ENCODE results near the gene PTPRK. TPM values are rescaled to one million over a fixed set of nuclear protein-coding genes. Genes with fewer than 3 reads are reported as not detected.

PTPRK gene
- total and polyA plus RNA-seq, 2 of the 13 experiments (the other 11 are each of a cell fraction or from before 2014, with no cell fraction given) = 43.6 to 98.3 TPM

DNA sequence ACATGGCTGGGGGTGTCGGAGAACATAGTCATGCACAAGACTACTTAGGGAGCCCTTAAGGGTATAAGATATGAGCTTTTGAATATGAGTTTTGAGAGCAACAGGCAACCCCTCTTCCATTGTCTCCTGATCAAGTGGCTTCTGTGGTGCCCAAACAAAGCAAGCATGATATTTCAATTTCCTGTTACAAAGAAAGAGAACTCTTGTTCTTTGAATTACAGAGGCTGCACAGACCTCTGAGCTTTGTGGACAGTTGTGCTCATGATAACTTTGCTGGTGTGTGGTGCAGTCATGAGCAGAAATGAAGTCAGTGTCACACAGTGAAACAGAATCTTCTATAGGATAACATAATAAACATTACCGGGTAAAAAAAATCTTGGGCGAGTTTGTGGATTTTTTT, 552.7 kb downstream of the PTPRK start:
- no peak overlapping the region for H2AFZ ChIP-seq (ENCODE audit: low read length)
- ATAC-seq (no peak), FAIRE-seq (no peak), DNase-seq (ENCODE audit: low spot score) (no peak)
- no peaks in the 10 kb centered on the region for H3K4me1 ChIP-seq (ENCODE audit: insufficient read depth, low read length)
- H4K20me1 ChIP-seq (ENCODE audit: insufficient read depth, low read length) = no peaks in the 10 kb centered on the region
- no peaks in the 10 kb centered on the region for H3K9me3 ChIP-seq (ENCODE audit: low read length)
- no peaks in the 10 kb centered on the region for H3K79me2 ChIP-seq (ENCODE audit: insufficient read depth, low read length)
- H3K4me2 ChIP-seq (ENCODE audit: low read depth, low read length) = no peak overlapping the region
- CTCF ChIA-PET (ENCODE audit: low intra/inter-chr PET ratio, low total read pairs) = no interaction called here
- BruUV-seq (replicated peaks) = no TSS peak
- intact Hi-C loops (cut with micrococcal nuclease; ENCODE audit: unreplicated experiment) = no loop called here
- H3K27me3 ChIP-seq (ENCODE audit: control insufficient read depth in 1 of 2, insufficient read depth in 2 of 2, low read length in 2 of 2) = no peaks in the 10 kb centered on the region
- no peak overlapping the region for H3K9ac ChIP-seq (ENCODE audit: insufficient read depth, low read depth, low read length)
- in situ Hi-C loops (cut with HindIII; ENCODE audit: extremely low pct_ligation_motif_present, low pct_unique_long_range_greater_than_20kb) = no loop called here
- 98% methylated on average over 3 of the region's 3 CpGs for WGBS (ENCODE audit: low lambda C conversion rate)
- no peak overlapping the region for H3K4me3 ChIP-seq (replicated peaks in 1 of 3; ENCODE audit: insufficient read depth in 1 of 3, low read depth in 2 of 3, low read length in 3 of 3)
- TF ChIP-seq, protein P1, sequence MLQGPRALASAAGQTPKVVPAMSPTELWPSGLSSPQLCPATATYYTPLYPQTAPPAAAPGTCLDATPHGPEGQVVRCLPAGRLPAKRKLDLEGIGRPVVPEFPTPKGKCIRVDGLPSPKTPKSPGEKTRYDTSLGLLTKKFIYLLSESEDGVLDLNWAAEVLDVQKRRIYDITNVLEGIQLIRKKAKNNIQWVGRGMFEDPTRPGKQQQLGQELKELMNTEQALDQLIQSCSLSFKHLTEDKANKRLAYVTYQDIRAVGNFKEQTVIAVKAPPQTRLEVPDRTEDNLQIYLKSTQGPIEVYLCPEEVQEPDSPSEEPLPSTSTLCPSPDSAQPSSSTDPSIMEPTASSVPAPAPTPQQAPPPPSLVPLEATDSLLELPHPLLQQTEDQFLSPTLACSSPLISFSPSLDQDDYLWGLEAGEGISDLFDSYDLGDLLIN (CRISPR knock-in tag; IDR thresholded peaks at IDR 0.05; ENCODE audit: borderline replicate concordance) = no peak
- TF ChIP-seq NR2F6 (IDR thresholded peaks at IDR 0.05) (no peak), NR2F6 (CRISPR knock-in tag; IDR thresholded peaks at IDR 0.05) (no peak), ZNF589 (CRISPR knock-in tag; conservative IDR thresholded peaks at IDR 0.05) (no peak), IRF2 (CRISPR knock-in tag; IDR thresholded peaks at IDR 0.05) (no peak), TOE1 (CRISPR knock-in tag; IDR thresholded peaks at IDR 0.05) (no peak), RNF2 (conservative IDR thresholded peaks at IDR 0.05; ENCODE audit: low read depth) (no peak), TMF1 (CRISPR knock-in tag; IDR thresholded peaks at IDR 0.05; ENCODE audit: low read depth) (no peak), TRIM24 (CRISPR knock-in tag; IDR thresholded peaks at IDR 0.05) (no peak), ZFP41 (CRISPR knock-in tag; IDR thresholded peaks at IDR 0.05; ENCODE audit: borderline replicate concordance) (no peak)
- TF ChIP-seq, protein P2, sequence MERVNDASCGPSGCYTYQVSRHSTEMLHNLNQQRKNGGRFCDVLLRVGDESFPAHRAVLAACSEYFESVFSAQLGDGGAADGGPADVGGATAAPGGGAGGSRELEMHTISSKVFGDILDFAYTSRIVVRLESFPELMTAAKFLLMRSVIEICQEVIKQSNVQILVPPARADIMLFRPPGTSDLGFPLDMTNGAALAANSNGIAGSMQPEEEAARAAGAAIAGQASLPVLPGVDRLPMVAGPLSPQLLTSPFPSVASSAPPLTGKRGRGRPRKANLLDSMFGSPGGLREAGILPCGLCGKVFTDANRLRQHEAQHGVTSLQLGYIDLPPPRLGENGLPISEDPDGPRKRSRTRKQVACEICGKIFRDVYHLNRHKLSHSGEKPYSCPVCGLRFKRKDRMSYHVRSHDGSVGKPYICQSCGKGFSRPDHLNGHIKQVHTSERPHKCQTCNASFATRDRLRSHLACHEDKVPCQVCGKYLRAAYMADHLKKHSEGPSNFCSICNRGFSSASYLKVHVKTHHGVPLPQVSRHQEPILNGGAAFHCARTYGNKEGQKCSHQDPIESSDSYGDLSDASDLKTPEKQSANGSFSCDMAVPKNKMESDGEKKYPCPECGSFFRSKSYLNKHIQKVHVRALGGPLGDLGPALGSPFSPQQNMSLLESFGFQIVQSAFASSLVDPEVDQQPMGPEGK (CRISPR knock-in tag; IDR thresholded peaks at IDR 0.05) = no peak
- TF ChIP-seq, protein P3, sequence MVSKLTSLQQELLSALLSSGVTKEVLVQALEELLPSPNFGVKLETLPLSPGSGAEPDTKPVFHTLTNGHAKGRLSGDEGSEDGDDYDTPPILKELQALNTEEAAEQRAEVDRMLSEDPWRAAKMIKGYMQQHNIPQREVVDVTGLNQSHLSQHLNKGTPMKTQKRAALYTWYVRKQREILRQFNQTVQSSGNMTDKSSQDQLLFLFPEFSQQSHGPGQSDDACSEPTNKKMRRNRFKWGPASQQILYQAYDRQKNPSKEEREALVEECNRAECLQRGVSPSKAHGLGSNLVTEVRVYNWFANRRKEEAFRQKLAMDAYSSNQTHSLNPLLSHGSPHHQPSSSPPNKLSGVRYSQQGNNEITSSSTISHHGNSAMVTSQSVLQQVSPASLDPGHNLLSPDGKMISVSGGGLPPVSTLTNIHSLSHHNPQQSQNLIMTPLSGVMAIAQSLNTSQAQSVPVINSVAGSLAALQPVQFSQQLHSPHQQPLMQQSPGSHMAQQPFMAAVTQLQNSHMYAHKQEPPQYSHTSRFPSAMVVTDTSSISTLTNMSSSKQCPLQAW (CRISPR knock-in tag; IDR thresholded peaks at IDR 0.05) = no peak
- H3K27ac ChIP-seq (ENCODE audit: extremely low read length, insufficient read depth, low read length) = no peak overlapping the region
- H3K36me3 ChIP-seq (replicated peaks in 1 of 2; ENCODE audit: control insufficient read depth in 1 of 2, insufficient read depth in 2 of 2, low read length in 2 of 2) = peaks cover 3 to 17% of the 10 kb centered on the region in 2 experiments; a peak in 4 of 5 replicates
- POLR2A ChIA-PET = no interaction called here

All from HepG2 (cell line).